Common myeloid progenitor, CD34-positive (primary cell): Measurements from ENCODE around the gene PKN3. TPM values are rescaled to one million over a fixed set of nuclear protein-coding genes. Genes with fewer than 3 reads are reported as not detected.
A peak's percentile ranks its signal among the peaks of the same experiment; 100 is the strongest.

Experiments used
- CTCF ChIA-PET: fragments of 350-600 bp; sonication (Branson Sonifier 250); formaldehyde crosslinking; loops from one replicate; lab custom pipeline; 2021; ENCODE audit warnings: antibody characterized with exemption; lab: Charles Lee
- POLR2A ChIA-PET: fragments of 350-600 bp; sonication (Branson Sonifier 250); formaldehyde crosslinking; loops from one replicate; lab custom pipeline; 2021; ENCODE audit warnings: antibody characterized with exemption; lab: Charles Lee
- DNase-seq, 3 donors: peaks; one replicate each; pipeline versions ENCODE4 v3.0.0 to v3.0.0-alpha.2; 2013
- H3K27ac ChIP-seq, 2 experiments: 1 replicate in 1 of 2; 2 replicates in 1 of 2; pipeline ENCODE4 v1.7.0; 2013; ENCODE audit warnings: inconsistent platforms in 2 of 2, low read length in 2 of 2, mild to moderate bottlenecking in 2 of 2, low read depth in 1 of 2, moderate library complexity in 1 of 2; ENCODE audit not compliant: severe bottlenecking in 2 of 2, insufficient read depth in 1 of 2, poor library complexity in 1 of 2
- H3K27me3 ChIP-seq, 5 experiments: replicated peaks in 2 of 5; 1 replicate in 3 of 5; 2 replicates in 2 of 5; pipeline versions ENCODE4 v1.6.1 to v1.7.0; 2013; ENCODE audit warnings: low read length in 4 of 5, mild to moderate bottlenecking in 2 of 5, moderate library complexity in 2 of 5, inconsistent platforms in 1 of 5; ENCODE audit not compliant: insufficient read depth in 5 of 5, control insufficient read depth in 4 of 5
- H3K36me3 ChIP-seq, 4 experiments: 1 replicate in 2 of 4; 2 replicates in 2 of 4; pipeline versions ENCODE4 v1.6.1 to v1.7.0; 2013; ENCODE audit warnings: low read length in 3 of 4, control low read depth in 1 of 4, mild to moderate bottlenecking in 1 of 4; ENCODE audit not compliant: control insufficient read depth in 4 of 4, insufficient read depth in 4 of 4
- H3K4me1 ChIP-seq, 4 experiments: 1 replicate in 3 of 4; 2 replicates in 1 of 4; pipeline versions ENCODE4 v1.6.1 to v1.7.1; 2013; ENCODE audit warnings: low read length in 3 of 4, mild to moderate bottlenecking in 3 of 4, control low read depth in 1 of 4, inconsistent platforms in 1 of 4, moderate library complexity in 1 of 4; ENCODE audit not compliant: control insufficient read depth in 4 of 4, insufficient read depth in 4 of 4; ENCODE audit errors: control extremely low read depth in 1 of 4
- H3K4me3 ChIP-seq, 7 experiments: 1 replicate in 4 of 7; 2 replicates in 3 of 7; pipeline versions ENCODE4 v1.5.1 to v1.7.0; 2013; ENCODE audit warnings: mild to moderate bottlenecking in 7 of 7, low read length in 6 of 7, moderate library complexity in 6 of 7, inconsistent platforms in 2 of 7, low read depth in 2 of 7, control low read depth in 1 of 7; ENCODE audit not compliant: insufficient read depth in 4 of 7, control insufficient read depth in 1 of 7; ENCODE audit errors: extremely low read depth in 1 of 7
- H3K9me3 ChIP-seq, 5 experiments: 1 replicate in 4 of 5; 2 replicates in 1 of 5; pipeline versions ENCODE4 v1.6.1 to v1.7.1; 2013; ENCODE audit warnings: low read length in 4 of 5, mild to moderate bottlenecking in 2 of 5, inconsistent platforms in 1 of 5, low read depth in 1 of 5, moderate library complexity in 1 of 5; ENCODE audit not compliant: control insufficient read depth in 4 of 5, insufficient read depth in 2 of 5; ENCODE audit errors: control extremely low read depth in 1 of 5
- WGBS: methylation state at CpG from one replicate; pipeline ENCODE4 v1.1.5; 2013; ENCODE audit not compliant: insufficient coverage; 5-methylcytosine and 5-hydroxymethylcytosine counted together
- polyA plus RNA-seq: library from polyadenylated mRNA; unstranded; fragments of 120-200 nt; gene quantifications from one replicate; pipeline ENCODE4 v1.2.1, GENCODE V29; 2013

PKN3 gene
- 11.8 TPM for polyA plus RNA-seq

DNA sequence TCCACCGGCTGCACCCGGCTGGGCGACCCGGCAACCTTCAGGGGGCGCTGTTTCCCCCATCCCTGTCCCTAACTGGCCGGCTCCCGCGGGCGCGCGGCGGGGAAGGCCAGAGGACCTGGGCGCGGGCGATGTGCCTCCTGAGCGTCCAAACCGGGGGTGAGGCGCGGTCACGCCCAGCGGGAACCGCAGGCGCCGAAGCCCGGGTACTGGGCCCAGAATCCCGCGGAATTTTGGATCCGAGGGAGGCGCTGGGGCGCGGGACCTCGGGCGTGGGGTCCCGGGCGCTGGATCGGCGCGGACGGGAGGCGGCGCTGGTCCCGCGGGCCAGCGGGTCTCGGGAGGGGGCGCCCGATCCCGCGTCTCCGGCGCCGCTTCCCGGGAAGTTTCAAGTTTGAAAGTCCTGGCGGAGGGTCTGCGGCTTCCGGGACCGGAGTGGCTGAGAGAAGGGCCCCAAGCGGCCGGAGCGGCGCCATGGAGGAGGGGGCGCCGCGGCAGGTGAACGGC lies at the start of gene PKN3:
Gene PKN3, plus strand, starts transcription at position 59 of the 504 bp plus-strand sequence. Its CDS starts 413 bp downstream, at position 472.
- 1% methylated on average over 46 of the region's 65 CpGs for WGBS
- CTCF ChIA-PET, result interaction anchor here (0.6 to 1.6 kb wide), 8 partner anchors 10 to 93 kb away, joined by 3 to 14 read pairs (median 3); no protein-coding TSS in a partner anchor
- no peaks in the 10 kb centered on the region for H3K9me3 ChIP-seq
- H3K27ac ChIP-seq, result peak within 1 kb of the TSS in 1 of 2 experiments; percentile 58
- peaks cover 0 to 18% (median 11%) of the 10 kb centered on the region in 4 experiments for H3K4me1 ChIP-seq
- no peaks in the 10 kb centered on the region for H3K27me3 ChIP-seq
- peak within 1 kb of the TSS; percentile 65 to 94 (median 81) for H3K4me3 ChIP-seq
- POLR2A ChIA-PET, result interaction anchor here (0.6 to 0.7 kb wide), 2 partner anchors 14 to 116 kb away, joined by 3 read pairs; partner anchors contain the start of gene ENDOG
- H3K36me3 ChIP-seq, result peaks cover 0 to 25% (median 11%) of the 10 kb centered on the region in 4 experiments
- DNase-seq, result peak; percentile 80 to 90 (median 90)

DNA sequence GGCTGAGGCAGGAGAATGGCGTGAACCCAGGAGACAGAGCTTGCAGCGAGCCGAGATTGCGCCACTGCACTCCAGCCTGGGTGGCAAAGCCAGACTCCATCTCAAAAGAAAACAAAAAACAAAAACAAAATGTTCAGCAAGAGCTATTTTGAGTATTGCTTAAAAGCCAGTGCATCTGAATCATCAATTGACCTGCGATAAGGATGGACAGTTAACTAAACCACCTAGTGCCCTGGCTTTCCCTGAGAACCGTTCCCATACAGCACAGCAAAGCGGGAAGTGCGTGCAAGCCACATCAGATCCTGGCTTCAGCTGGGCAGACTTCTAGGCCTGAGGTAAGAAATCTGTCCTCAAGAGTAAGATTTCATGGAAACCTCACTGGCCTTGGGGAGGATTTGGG lies 48.4 kb upstream of the PKN3 start:
- DNase-seq, result no peak
- 92% methylated on average over 5 of the region's 8 CpGs for WGBS
- H3K27me3 ChIP-seq, result no peaks in the 10 kb centered on the region
- ChIA-PET CTCF (interaction anchor here (1.1 kb wide), 1 partner anchor 13 kb away, joined by 4 read pairs; no protein-coding TSS in a partner anchor), POLR2A (no interaction called here)
- no peaks in the 10 kb centered on the region for H3K9me3 ChIP-seq
- no peak overlapping the region for H3K4me3 ChIP-seq
- no peak overlapping the region for H3K27ac ChIP-seq
- H3K4me1 ChIP-seq, result peaks cover 0 to 9% (median 8%) of the 10 kb centered on the region in 4 experiments
- peaks cover 0 to 2% (median 0%) of the 10 kb centered on the region in 4 experiments for H3K36me3 ChIP-seq

DNA sequence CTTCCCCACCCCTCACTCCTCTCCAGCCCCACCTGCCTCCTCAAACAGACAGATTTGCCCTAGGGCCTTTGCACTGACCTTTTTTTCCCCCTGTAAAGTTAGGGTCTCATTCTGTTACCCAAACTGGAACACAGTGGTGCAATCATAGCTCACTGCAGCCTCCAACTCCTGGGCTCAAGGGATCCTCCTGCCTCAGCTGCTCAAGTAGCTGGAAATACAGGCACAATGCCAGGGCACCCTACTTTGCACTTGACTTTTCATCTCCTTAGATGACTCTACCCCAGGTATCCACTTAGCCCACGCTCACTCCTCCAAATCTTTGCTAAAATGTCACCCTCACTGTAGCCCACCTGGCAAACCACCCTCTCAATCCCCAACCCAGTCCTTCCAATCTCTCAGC lies 47.8 kb upstream of the PKN3 start:
- DNase-seq, result no peak
- no peak overlapping the region for H3K27ac ChIP-seq
- ChIA-PET POLR2A (no interaction called here), CTCF (no interaction called here)
- peaks cover 0 to 2% (median 0%) of the 10 kb centered on the region in 4 experiments for H3K36me3 ChIP-seq
- no peaks in the 10 kb centered on the region for H3K27me3 ChIP-seq
- no peaks in the 10 kb centered on the region for H3K9me3 ChIP-seq
- WGBS, result 100% methylated on average over 1 of the region's 1 CpG
- H3K4me1 ChIP-seq, result peaks cover 0 to 9% (median 8%) of the 10 kb centered on the region in 4 experiments
- H3K4me3 ChIP-seq, result no peak overlapping the region

DNA sequence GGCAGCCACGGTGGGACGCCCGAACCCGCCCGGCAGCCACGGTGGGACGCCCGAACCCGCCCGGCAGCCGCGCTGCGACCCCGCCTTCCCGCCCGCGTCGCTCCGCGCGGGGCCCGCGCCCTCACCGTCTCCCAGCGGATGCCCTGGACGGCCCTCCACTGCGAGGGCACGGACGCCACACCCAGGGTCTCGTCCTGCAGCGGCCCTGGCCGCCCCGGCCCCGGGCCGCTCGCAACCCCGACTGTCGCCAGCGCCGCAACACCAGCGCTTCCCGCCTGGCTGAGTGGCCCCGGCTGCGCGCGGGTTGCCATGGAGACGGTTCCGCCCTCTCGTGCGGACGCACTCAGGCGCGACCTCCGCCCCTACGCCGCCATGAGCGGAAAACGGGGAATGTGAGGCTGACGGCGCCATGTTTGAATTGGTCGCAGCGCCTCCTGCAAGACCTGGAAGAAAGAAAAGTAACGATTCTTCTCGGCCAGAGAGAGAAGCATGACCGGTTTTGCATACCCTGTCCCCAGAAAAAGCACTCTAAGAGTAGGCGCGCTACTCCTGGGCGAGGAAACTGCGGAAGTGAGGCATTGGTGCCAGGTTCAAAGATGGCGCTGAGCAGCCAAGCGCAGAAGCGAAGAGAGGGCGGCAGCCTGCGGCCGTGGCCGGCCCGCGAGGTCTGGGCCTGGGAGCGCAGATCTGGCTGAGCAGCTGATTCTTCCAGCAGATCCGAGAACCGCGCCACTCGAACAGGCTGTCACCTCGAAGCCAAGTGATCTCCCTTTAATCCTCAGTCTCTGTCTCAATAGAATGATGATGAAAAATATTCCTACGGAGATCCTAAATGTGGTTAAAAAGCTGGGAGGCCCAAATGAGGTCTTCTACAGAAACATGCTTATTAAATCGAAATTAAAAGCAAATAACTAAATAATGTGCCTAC lies 45.6 kb upstream of the PKN3 start, which contains the start of gene DYNC2I2:
Gene DYNC2I2, minus strand, starts transcription at position 432 of the 928 bp plus-strand sequence. Its CDS starts 121 bp downstream, at position 311.
- peak; percentile 95 to 97 (median 97) for DNase-seq
- Histone ChIP-seq H3K9me3 (no peaks in the 10 kb centered on the region), H3K27ac (peak within 1 kb of the TSS; percentile 98 to 99), H3K4me1 (peaks cover 0 to 9% (median 8%) of the 10 kb centered on the region in 4 experiments), H3K36me3 (peaks cover 0 to 2% (median 0%) of the 10 kb centered on the region in 4 experiments), H3K27me3 (no peaks in the 10 kb centered on the region), H3K4me3 (peak within 1 kb of the TSS; percentile 74 to 96 (median 85))
- CTCF ChIA-PET, result interaction anchor here (0.9 kb wide), 1 partner anchor 28 kb away, joined by 3 read pairs; no protein-coding TSS in a partner anchor
- POLR2A ChIA-PET, result no interaction called here
- 0% methylated on average over 57 of the region's 86 CpGs for WGBS

DNA sequence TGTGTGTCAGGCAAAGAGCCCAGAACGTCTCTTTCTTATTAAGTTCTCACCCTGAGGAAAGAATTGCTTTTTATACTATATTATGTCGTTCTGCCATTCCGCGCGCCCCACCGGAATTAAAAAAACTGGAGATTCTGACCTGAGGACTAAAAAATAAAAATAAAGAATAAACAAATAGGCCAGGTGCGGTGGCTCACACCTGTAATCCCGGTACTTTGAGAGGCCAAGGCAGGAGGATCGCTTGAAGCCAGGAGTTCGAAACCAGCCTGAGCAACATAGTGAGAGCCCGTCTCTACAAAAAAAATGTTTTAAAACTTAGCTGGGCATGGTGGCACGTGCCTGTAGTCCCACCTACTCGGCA lies 45.0 kb upstream of the PKN3 start:
- peak overlapping the region; percentile 98 to 99 for H3K27ac ChIP-seq
- H3K9me3 ChIP-seq, result no peaks in the 10 kb centered on the region
- DNase-seq, result no peak
- POLR2A ChIA-PET, result no interaction called here
- 100% methylated on average over 4 of the region's 13 CpGs for WGBS
- no peaks in the 10 kb centered on the region for H3K27me3 ChIP-seq
- H3K4me3 ChIP-seq, result peak overlapping the region in 4 of 7 experiments; percentile 83 to 96 (median 90)
- CTCF ChIA-PET, result interaction anchor here (0.9 kb wide), 1 partner anchor 27 kb away, joined by 3 read pairs; no protein-coding TSS in a partner anchor
- peaks cover 0 to 2% (median 0%) of the 10 kb centered on the region in 4 experiments for H3K36me3 ChIP-seq
- peaks cover 0 to 9% (median 8%) of the 10 kb centered on the region in 4 experiments for H3K4me1 ChIP-seq

DNA sequence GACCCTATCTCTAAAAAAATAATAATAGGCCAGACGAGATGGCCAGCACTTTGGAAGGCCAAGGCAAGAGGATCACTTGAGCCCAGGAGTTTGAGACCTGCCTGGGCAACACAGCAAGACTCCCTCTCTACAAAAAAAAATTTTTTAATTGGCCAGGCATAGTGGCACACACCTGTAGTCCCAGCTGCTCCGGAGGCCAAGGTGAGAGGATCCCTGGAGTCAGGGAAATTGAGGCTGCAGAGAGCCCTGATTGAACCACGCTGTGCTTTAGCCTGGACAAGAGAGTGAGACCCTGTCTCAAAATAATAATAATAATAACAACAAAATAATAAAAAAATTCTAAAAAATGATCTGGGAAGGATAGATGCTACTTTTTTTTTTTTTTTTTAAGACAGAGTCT lies 44.5 kb upstream of the PKN3 start:
- Histone ChIP-seq H3K4me1 (peaks cover 0 to 9% (median 8%) of the 10 kb centered on the region in 4 experiments), H3K27ac (no peak overlapping the region), H3K36me3 (peaks cover 0 to 2% (median 0%) of the 10 kb centered on the region in 4 experiments), H3K4me3 (no peak overlapping the region), H3K9me3 (no peaks in the 10 kb centered on the region), H3K27me3 (no peaks in the 10 kb centered on the region)
- WGBS, result 100% methylated on average over 1 of the region's 3 CpGs
- CTCF ChIA-PET, result interaction anchor here (0.9 to 1.0 kb wide), 2 partner anchors 27 to 46 kb away, joined by 3 read pairs; no protein-coding TSS in a partner anchor
- POLR2A ChIA-PET, result no interaction called here
- no peak for DNase-seq
